ENCODE data around the gene CD151. TPM values are rescaled to one million over a fixed set of nuclear protein-coding genes. Genes with fewer than 3 reads are reported as not detected.

The CD151 gene
- total and polyA plus RNA-seq, 2 experiments from 2014 or later = 146 to 290 TPM

DNA sequence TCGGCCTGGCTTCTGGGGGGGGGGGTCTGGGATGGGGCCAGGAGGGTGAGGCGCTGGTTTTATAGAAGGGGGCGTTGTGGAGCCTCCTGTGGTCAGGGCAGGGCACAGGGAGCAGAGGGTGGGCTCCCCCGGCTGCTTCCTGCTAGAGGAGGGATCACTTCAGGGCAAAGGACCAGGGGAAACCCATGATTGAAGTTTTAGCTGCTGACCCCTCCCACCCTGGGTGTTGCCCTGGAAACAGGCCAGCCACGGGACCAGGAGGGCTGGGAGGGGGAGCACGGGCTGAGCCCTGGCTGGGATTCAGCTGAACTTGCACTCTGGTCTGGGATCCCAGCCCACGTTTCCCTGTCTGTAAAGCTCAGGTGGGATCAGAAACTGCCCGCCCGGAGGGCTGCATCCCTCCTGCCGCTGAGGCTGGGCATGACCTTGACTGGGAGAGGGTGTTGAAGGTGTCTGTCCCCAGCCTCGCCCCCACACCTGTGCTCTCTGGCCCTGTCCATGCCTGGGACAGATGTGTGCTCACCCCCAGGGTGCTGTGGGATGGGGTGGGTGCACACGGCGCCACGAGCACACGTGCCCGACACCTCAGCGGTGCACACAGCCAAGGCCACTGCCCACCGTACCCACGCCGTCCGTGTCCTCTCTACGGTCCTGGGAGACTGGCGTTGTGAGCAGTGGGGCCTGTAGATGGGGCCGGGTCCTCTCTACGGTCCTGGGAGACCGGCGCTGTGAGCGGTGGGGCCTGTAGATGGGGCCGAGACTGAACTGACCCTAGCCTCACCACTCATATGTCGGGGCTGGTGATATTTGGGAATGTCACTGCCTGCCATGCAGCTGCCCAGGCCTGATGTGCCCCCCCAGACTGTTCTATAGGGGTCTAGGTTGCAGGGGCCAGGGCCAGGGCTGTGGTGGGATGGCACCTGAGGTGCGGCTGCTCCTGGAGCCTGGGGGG is 12.2 kb downstream of the CD151 start:
- peak overlapping the region; percentile 89 for H3K27ac ChIP-seq
- peak; percentile 55 to 98 for DNase-seq (ENCODE audit: low read depth in 1 of 2, low spot score in 1 of 2)
- H3K36me3 ChIP-seq = peaks cover 3% of the 10 kb centered on the region
- peaks cover 34% of the 10 kb centered on the region for H3K4me1 ChIP-seq (ENCODE audit: low read depth)
- H3K9me3 ChIP-seq (ENCODE audit: low read depth) = no peaks in the 10 kb centered on the region
- TF ChIP-seq, protein P1, sequence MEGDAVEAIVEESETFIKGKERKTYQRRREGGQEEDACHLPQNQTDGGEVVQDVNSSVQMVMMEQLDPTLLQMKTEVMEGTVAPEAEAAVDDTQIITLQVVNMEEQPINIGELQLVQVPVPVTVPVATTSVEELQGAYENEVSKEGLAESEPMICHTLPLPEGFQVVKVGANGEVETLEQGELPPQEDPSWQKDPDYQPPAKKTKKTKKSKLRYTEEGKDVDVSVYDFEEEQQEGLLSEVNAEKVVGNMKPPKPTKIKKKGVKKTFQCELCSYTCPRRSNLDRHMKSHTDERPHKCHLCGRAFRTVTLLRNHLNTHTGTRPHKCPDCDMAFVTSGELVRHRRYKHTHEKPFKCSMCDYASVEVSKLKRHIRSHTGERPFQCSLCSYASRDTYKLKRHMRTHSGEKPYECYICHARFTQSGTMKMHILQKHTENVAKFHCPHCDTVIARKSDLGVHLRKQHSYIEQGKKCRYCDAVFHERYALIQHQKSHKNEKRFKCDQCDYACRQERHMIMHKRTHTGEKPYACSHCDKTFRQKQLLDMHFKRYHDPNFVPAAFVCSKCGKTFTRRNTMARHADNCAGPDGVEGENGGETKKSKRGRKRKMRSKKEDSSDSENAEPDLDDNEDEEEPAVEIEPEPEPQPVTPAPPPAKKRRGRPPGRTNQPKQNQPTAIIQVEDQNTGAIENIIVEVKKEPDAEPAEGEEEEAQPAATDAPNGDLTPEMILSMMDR (IDR thresholded peaks at IDR 0.05; ENCODE audit: low read depth, low read length) = peak; percentile 1
- H3K4me3 ChIP-seq = no peak overlapping the region
- H3K27me3 ChIP-seq = no peaks in the 10 kb centered on the region

- Histone ChIP-seq H3K4me1 (ENCODE audit: low read depth) (peaks cover 38% of the 10 kb centered on the region), H3K4me3 (no peak overlapping the region), H3K36me3 (no peaks in the 10 kb centered on the region), H3K9me3 (ENCODE audit: low read depth) (no peaks in the 10 kb centered on the region), H3K27ac (no peak overlapping the region), H3K27me3 (no peaks in the 10 kb centered on the region)
- TF ChIP-seq, protein P1 (IDR thresholded peaks at IDR 0.05; ENCODE audit: low read depth, low read length) = no peak
- peak in 1 of 2 donors; percentile 63 for DNase-seq (ENCODE audit: low read depth in 1 of 2, low spot score in 1 of 2)
Observed at GRCh38 chr11:845872-846495, 13.2 kb downstream of the CD151 start.

DNA sequence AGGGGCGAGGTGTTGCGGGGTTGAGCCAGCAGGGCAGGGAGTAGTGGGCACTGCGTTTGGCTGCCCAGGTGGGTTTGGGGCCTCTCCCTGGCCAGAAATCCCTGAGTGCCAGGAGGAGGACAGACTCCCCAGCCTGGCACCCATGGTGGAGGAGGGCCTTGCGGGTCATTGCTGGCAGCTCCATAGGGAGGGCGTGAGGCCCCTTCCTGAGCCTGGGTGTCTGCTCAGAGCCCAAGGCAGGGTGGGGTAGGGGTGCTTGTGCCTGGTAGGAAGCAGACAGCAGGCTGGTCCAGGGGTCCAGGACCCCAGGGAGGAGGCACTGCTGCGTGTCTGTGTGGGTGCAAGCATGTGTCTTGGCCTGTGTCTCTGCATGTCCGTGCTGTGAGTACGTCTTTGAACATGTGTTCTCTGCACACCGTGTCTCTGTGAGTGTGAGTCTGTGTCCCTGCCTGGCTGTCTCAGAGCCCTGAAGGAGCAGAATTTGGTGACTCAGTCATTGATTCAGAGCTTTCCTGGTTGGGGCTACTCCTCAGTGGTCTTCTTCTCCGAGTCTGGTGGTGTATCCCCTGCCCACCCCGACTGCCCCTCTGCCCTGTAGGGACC is 13.8 kb downstream of the CD151 start:
- no peak for DNase-seq (ENCODE audit: low read depth in 1 of 2, low spot score in 1 of 2)
- Histone ChIP-seq H3K27ac (no peak overlapping the region), H3K27me3 (no peaks in the 10 kb centered on the region), H3K4me1 (ENCODE audit: low read depth) (peaks cover 37% of the 10 kb centered on the region), H3K36me3 (no peaks in the 10 kb centered on the region), H3K9me3 (ENCODE audit: low read depth) (no peaks in the 10 kb centered on the region), H3K4me3 (no peak overlapping the region)
- TF ChIP-seq, protein P1 (IDR thresholded peaks at IDR 0.05; ENCODE audit: low read depth, low read length) = no peak

- TF ChIP-seq, protein P1 (IDR thresholded peaks at IDR 0.05; ENCODE audit: low read depth, low read length) = no peak
- Histone ChIP-seq H3K27me3 (no peaks in the 10 kb centered on the region), H3K36me3 (no peaks in the 10 kb centered on the region), H3K4me1 (ENCODE audit: low read depth) (peaks cover 35% of the 10 kb centered on the region), H3K9me3 (ENCODE audit: low read depth) (no peaks in the 10 kb centered on the region), H3K4me3 (no peak overlapping the region), H3K27ac (no peak overlapping the region)
- no peak for DNase-seq (ENCODE audit: low read depth in 1 of 2, low spot score in 1 of 2)
Observed at GRCh38 chr11:847876-848275, 15.1 kb downstream of the CD151 start.

DNA sequence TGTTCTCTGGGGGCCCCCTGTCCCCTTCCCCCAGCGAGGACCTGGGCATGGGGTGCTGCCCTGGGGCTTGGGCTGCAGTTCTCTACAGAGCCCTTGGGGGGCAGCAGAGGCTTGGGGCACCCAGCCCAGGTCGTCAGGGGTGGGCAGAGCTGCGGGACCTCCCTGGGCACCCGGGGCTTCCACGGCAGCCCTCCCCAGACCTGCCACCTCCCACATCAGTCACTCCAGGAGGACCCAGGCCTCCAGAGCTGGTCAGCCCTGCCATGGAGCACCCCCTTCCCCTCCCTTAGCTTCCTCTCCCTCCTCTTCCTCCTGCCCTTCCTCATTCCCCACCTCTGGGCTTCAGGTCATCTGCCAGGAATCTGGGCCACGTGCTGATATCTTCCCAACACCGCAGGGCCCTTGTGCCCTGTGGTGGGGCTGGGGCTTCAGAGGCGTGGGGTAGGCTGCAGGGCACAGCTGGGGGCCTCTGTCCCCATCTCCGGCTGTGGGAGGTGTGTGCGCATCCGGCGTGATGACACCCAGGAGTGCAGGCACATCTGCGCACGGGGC is 15.7 kb downstream of the CD151 start:
- H3K4me3 ChIP-seq = no peak overlapping the region

More for the DNA sequence above, 15.7 kb downstream of the CD151 start:
- Histone ChIP-seq H3K36me3 (no peaks in the 10 kb centered on the region), H3K27ac (no peak overlapping the region), H3K9me3 (ENCODE audit: low read depth) (no peaks in the 10 kb centered on the region), H3K27me3 (no peaks in the 10 kb centered on the region), H3K4me1 (ENCODE audit: low read depth) (peaks cover 35% of the 10 kb centered on the region)
- DNase-seq (ENCODE audit: low read depth in 1 of 2, low spot score in 1 of 2) = peak in 1 of 2 donors; percentile 61
- TF ChIP-seq, protein P1 (IDR thresholded peaks at IDR 0.05; ENCODE audit: low read depth, low read length) = peak; percentile 87
